ENCODE measurements around the gene KSR2.

KSR2 gene

GRCh38 chr12:117403586-117404139, 565.1 kb downstream of the KSR2 start:
- DNase-seq (ENCODE audit: low spot score), result no peak

Measured in AG20443 (cell line).